NCI-H1092 treated with DMSO at 0.1 percent for 48 hours (cell line): ENCODE measurements around the gene PEDS1.
"Not testable (repeated sequence)": the region's sequence is repeated elsewhere in the genome, so short reads cannot be mapped to it uniquely, and the experiment has no call there.

ENCODE experiments used
- DNase-seq: peaks from one replicate; lab custom pipeline; 2025; lab: John Stamatoyannopoulos, UW

The PEDS1 gene

DNA sequence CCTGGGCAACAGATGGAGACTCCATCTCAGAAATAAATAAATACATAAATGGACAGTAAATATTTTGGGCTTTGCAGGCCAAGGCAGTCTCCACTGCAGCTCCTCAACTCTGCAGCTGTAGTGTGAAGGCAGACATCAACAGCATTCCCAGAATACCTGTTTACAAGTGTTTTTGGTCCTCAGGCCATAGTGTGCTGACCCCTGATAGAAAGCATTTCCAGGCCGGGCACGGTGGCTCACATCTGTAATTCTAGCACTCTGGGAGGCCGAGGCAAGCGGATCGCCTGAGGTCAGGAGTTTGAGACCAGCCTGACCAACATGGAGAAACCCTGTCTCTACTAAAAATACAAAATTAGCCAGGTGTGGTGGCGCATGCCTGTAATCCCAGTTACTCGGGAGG lies 18.4 kb downstream of the PEDS1 start:
- DNase-seq, result not testable (repeated sequence)

- no peak for DNase-seq
Observed at GRCh38 chr20:50133474-50134217, 19.9 kb downstream of the PEDS1 start.

- DNase-seq, result no peak
Observed at GRCh38 chr20:50133041-50133440, 20.5 kb downstream of the PEDS1 start.

DNA sequence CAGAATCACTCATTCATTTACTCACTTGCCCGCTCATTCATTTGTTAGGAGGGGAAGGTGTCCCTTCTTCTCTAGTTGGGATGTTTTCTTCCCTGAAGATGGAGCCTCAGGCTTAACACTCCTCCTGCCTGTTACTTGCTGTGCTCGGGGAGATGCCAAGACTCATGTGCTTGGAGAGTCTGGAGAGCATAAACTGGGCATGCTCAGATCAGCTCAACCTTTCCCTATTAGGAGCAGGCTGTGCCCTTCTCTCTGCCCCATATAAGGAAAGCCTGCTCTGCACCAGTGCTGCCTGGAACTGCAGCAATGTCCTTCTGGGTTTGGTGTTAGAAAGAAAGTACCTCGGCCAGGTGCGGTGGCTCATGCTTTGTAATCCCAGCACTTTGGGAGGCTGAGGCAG lies 22.5 kb downstream of the PEDS1 start:
- no peak for DNase-seq

- DNase-seq, result no peak
Observed at GRCh38 chr20:50130356-50130723, 23.2 kb downstream of the PEDS1 start.

GRCh38 chr20:50129662-50130355 lies 23.7 kb downstream of the PEDS1 start:
- no peak for DNase-seq

GRCh38 chr20:50128520-50128905 lies 25.0 kb downstream of the PEDS1 start:
- no peak for DNase-seq

DNA sequence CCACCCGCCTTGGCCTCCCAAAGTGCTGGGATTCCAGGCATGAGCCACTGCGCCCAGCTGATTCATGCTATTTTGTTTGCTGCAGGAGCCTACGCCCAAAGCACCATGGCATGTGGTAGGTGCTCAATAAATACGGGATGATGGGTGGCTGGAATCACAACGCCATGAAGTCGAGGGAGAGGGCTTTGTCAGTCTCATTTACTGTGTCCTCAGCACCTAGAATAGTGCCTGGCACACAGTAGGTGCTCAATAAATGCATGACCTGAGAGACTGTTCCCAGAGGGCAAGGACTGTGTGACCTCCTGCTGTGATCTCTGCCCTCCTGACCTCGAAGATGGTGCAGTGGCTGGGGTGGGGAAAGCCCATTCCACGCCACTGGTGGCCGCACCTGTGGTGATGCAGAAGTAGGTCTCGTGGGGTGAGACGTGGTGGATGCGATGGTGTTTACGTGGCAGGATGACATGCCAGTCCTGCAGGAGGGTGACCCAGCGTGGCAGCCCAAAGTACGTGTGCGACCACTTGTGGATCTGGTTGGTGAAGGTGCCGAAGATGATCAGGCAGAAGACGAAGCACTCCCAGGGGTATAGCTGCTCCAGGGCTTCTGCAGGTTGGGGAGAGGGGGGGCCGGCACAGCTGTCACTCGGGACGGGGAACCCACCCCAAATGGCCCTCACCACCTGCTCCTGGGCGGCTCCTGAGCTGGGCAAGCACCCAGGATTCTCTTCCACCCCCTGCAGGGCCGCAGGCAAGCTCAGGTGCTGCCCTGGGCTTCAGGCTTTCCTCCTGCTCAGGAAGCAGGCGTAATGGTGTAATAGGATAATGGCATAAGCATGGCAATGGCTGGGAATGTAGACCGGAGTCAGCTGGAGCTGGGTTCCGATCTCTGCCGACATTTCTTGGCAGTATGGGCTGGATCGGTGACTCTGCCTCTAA lies 25.7 kb downstream of the PEDS1 start:
- no peak for DNase-seq

DNA sequence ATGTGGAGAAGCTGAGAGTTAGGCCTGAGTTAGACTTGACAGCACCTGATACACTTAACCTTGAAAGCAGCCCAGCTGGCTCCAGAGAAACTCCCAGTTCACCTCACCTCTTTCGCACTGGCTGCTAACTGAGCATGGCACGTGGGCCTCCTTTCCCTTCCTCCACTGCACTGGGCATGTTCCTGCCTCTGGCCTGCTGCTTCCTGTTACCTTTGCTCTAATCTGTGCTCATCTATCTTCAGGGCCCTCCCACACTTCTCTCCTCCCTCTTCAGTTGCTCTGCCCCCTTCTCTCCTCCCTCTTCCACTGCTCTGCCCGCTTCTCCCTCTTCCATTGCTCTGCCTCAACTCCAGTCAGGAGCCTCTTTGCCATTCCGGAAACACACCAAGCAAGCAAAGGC lies 26.9 kb downstream of the PEDS1 start:
- DNase-seq, result no peak

DNA sequence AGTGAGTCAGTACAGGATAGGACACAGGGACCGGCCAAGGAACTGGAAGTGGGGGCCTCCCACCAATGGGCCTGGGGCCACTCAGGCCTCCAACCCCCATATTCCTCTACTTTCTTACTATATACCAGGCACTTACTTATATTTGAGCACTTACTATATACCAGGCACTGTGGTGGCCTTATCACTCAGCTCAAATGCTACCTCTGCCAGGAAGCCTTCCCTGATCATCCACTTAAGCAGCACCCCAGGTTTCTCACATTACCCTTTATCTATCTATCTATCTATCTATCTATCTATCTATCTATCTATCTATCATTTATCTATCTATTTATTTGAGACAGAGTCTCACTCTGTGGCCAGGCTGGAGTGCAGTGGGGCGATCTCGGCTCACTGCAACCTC lies 28.2 kb downstream of the PEDS1 start:
- DNase-seq, result no peak

DNA sequence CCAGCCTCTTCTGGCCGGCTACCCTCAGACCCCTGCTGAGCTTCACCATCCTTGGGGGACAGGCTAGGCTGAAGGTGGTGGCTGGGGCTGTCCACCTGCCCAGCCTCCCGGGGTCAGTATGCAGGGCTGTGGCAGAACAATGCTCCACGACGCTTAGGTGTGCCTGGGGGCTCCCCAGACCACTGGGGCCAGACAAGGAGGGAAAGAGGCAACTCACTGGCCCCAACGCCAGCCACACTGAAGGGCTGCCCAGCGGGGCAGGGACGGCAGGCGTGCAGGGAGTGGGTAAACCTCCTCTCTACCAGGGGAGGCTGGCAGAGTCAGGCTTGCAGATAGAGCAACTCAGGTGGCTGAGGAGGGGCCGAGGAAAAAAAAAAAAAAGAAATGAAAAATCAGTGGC lies 29.0 kb downstream of the PEDS1 start:
- no peak for DNase-seq

GRCh38 chr20:50123418-50123817 lies 30.1 kb downstream of the PEDS1 start:
- no peak for DNase-seq

GRCh38 chr20:50122763-50123162 lies 30.8 kb downstream of the PEDS1 start:
- DNase-seq, result no peak

DNA sequence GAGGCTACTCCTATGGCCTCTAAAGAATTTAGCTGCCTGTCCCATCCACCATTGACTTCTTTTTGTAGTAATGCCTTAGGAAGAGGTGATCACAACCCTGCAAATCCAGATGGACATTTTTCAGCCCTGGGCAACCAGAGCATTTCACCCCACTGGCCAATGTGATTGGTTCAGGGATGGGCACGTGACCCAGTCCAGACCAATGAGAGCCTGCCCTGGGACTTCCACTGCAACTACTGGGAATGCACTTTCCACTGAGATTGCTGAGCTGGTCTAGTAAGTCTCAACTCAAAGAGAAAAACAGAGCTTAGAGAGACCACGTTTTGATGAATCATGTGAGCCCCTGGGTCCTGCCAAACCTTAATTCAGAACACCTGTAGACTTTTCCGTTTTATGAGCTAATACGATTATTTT lies 31.7 kb downstream of the PEDS1 start:
- DNase-seq, result no peak

- DNase-seq, result peak; percentile 52
Observed at GRCh38 chr20:50120935-50121693, 32.4 kb downstream of the PEDS1 start.

GRCh38 chr20:50118203-50118602 lies 35.3 kb downstream of the PEDS1 start:
- no peak for DNase-seq

DNA sequence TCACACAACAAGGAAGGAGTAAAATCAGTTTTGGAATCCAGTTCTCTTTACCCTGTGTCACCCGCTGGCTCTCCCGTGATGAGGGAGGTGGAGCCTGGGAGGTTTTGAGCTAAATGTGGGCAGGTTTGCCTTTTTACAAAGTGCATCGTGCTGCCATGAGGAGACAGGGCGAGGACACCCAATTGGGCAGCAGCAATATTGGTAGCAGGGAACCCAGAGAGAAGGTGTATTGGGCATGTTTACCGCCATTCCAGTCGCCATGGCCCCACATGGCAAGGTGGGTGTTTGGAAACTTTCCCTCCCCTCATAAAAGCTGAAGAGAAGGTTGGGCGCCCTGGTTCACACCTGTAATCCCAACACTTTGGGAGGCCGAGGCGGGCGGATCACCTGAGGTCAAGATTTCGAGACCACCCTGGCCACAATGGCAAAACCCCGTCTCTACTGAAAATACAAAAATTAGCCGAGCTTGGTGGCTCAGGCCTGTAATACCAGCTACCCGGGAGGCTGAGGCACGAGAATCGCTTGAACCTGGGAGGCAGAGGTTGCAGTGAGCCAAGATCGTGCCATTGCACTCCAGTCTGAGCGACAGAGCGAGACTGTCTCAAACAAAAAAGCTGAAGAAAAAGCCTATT lies 37.0 kb downstream of the PEDS1 start:
- no peak for DNase-seq

DNA sequence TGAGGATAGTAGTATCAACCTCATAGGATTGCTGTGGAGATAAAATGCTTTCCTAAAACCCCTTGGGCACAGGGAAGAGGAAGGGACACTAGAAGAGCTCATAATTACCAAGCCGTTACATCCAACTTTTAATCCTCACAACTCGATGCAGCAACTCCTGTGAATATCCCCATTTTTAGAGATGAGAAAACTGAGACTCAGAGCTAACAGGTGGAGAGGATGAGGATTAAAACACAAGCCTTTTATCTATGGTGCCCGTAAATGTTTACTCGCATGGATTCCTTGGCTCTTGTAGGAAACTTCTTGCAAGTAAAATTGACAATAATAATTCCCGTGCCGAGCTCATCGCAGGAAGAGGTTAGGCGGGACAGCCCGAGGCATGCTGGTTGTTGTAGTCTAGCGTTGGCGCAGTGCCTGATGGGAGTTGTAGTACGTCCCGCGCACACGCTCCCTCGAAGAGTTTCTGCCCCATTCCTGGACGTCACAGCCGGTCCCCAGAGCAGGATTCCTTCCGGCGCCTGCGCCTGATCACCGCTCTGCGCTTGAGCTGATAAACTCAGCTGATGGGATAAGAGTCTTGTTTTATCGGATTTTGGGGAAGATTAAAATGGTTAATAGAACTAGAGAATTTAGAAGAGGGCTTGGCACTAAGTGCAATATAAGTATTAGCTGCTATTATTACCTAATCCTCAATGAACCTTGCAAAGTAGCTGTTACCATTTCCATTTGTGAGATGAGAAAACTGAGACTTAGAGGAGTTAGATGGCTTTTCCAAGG lies 37.7 kb downstream of the PEDS1 start:
- peak; percentile 74 for DNase-seq

- DNase-seq, result no peak
Observed at GRCh38 chr20:50115041-50115512, 38.4 kb downstream of the PEDS1 start.

DNA sequence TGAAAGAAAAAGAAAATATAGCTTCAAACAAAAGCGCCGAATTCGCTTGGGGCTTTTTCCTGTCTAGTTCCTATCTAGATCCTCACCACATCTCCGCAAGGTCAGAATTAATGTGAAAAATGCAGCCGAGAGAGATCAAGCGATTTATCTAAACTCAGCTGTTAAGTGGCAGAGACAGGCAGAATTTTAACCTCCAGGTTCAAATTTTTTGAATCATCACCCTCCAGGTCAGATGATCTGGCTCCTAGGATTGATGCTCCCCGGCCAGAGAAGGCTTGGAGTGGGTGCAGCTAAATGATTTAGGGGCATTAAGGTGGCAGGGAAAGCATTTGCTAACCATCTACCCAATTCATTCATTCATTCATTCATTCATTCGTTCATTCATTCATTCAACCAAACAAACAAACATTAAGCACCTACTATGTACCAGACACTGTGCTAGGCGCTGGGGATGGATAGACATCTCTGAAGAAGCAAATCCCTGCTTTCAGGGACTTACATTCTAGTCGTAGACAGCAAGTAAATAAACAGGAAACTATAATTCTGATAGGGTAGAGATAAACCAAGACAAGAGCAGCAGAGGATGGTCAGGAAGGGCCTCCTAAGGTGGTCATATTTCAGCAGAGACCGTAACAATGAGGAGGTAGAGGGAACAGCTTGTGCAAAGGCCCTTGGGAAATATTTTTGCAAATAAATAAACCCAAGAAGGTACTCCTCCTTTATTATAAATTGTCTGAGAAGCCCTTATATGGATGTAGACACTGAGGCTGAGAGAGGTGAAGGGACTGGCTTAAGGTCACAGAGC lies 39.9 kb downstream of the PEDS1 start:
- peak; percentile 53 for DNase-seq
